Stimulated activated CD8-positive, alpha-beta memory T cell treated with anti-CD3 and anti-CD28 coated beads, Interleukin-7, amount 100 ng/mL, for 24 hours (primary cell): ENCODE data around the gene NAT8L.

Source experiments
- DNase-seq: peaks from one replicate; pipeline ENCODE4 v3.0.0-alpha.2; 2020; ENCODE audit warnings: low read depth

Gene NAT8L

GRCh38 chr4:2045518-2045951, 13.6 kb upstream of the NAT8L start:
- DNase-seq = no peak

- no peak for DNase-seq
Measured at GRCh38 chr4:2046031-2046961, 12.8 kb upstream of the NAT8L start.

- no peak for DNase-seq
Measured at GRCh38 chr4:2047031-2047660, 12.0 kb upstream of the NAT8L start.

GRCh38 chr4:2047781-2048581, 11.1 kb upstream of the NAT8L start:
- DNase-seq = no peak

- no peak for DNase-seq
Measured at GRCh38 chr4:2048831-2049230, 10.3 kb upstream of the NAT8L start.

GRCh38 chr4:2049381-2049780, 9.7 kb upstream of the NAT8L start:
- no peak for DNase-seq

GRCh38 chr4:2049811-2050210, 9.3 kb upstream of the NAT8L start:
- DNase-seq = no peak

GRCh38 chr4:2051086-2051485, 8.0 kb upstream of the NAT8L start:
- DNase-seq = no peak

- no peak for DNase-seq
Measured at GRCh38 chr4:2054217-2054616, 4.9 kb upstream of the NAT8L start.

GRCh38 chr4:2057382-2058065, 1.6 kb upstream of the NAT8L start:
- no peak for DNase-seq

GRCh38 chr4:2058264-2059045, 672 bp upstream of the NAT8L start:
- DNase-seq = no peak

- no peak for DNase-seq
Measured at GRCh38 chr4:2059726-2060602, 837 bp downstream of the NAT8L start.

GRCh38 chr4:2060611-2061185, 1.6 kb downstream of the NAT8L start:
- no peak for DNase-seq

GRCh38 chr4:2061186-2062131, 2.3 kb downstream of the NAT8L start:
- no peak for DNase-seq

GRCh38 chr4:2062168-2062807, 3.2 kb downstream of the NAT8L start:
- DNase-seq = no peak

- no peak for DNase-seq
Measured at GRCh38 chr4:2062808-2063524, 3.8 kb downstream of the NAT8L start.

- no peak for DNase-seq
Measured at GRCh38 chr4:2063557-2064275, 4.6 kb downstream of the NAT8L start.
